GM21528 (cell line): ENCODE results near the gene SLC18A3.

ENCODE experiments used
- ATAC-seq: cut with Tn5 transposase; IDR thresholded peaks from one replicate; pipeline ENCODE4 v1.9.1; 2021; ENCODE audit warnings: mild to moderate bottlenecking, moderate library complexity; ENCODE audit not compliant: unreplicated experiment, low FRiP score

SLC18A3 gene

DNA sequence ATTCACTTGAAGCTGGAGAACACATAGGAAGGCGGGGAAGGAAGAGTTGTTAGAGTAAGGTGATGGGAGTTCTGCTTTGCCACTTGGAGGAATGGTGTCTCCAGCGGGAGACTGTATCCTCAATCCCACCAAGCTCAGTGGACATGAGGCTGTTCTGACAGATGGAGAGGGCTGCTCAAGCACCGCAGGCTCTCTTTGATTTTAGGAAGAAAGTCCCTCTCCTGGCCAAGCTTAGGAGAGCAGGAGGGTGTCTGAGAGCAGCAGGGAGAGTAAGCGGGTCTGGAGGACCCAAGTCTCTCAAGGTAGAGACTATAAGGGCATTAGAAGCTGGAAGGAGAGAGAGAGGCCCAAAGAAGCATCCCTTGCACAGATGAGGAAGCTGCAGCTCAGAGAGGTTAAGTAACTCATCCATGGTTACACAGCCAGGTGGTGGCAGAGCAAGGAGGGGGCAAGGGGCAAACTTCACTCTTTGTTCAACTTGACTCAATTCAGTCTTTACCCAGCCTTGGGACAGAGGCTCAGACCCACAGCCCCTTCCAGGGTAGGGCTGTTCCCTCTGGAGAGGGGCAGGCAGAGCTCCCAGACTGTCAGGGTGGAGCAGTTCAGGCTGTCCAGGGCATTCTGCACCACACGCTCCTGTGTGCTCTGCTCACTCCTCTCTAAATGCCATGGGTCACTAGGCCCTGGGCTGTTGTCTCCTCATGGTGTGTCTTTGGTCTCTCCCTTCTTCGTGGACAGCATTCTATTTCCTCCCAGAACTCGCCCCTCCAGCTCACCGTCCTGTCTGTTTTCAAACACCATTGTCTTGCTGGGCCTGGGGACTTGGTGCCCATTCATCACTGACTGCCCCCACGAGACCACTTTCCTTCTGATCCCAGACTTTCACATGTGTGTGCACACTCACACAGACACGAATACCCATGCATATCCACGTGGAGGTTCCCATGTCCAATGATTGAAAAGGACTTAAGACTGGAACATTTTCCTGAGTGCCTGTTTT is 12.6 kb downstream of the SLC18A3 start:
- no peak for ATAC-seq

DNA sequence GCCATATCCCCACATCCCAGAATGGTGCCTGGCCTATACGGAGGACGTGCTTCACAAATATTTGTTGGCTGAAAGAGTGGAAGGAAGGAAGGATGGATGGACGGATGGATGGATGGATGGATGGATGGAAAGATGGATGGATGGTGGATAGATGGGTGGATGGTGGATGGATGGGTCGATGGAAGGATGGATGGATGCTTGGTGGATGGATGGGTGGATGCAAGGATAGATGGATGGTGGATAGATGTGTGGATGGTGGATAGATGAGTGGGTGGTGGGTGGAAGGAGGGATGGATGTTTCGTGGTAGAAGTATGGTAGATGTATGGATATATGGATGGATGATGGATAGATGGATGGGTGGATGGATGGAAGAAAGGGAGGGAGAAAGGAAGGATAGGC is 14.5 kb downstream of the SLC18A3 start:
- ATAC-seq: no peak

DNA sequence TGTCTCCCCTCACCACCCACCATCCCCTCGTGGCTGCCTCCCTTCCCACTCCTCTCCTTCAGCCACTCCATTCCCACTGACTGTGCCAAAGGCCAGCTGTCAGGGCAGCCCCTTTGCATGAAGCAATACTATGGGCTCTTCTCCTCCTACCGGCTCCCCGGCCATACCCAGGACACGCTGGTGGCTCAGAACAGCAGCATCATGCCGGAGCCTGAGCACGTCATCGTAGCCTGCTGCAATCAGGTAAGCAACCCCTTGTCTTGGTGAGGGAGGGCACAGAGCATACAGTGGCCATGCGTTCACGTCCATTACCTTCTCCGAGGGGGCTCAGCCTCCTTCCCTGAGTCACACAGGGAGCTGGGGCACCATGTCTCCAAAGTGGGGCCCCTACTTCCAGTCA is 15.3 kb downstream of the SLC18A3 start:
- ATAC-seq: no peak

DNA sequence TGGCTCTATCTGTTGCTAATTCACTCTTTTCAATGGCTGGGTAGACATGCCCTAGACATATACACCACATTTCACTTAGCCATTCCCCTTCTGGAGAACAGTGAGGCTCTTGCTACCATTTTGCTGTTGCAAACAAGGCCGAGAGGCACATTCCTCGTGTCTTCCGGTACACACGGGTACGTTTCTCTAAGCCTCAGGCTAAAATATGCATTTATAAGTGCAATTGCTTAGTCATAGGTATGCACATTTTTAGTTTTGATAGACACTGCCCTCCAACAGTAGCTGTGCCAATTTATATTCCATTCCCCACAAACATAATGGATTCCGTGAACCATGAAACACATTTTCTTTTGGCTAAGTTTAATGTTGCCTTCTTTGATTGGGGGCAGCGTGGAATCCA is 16.9 kb downstream of the SLC18A3 start:
- no peak for ATAC-seq

DNA sequence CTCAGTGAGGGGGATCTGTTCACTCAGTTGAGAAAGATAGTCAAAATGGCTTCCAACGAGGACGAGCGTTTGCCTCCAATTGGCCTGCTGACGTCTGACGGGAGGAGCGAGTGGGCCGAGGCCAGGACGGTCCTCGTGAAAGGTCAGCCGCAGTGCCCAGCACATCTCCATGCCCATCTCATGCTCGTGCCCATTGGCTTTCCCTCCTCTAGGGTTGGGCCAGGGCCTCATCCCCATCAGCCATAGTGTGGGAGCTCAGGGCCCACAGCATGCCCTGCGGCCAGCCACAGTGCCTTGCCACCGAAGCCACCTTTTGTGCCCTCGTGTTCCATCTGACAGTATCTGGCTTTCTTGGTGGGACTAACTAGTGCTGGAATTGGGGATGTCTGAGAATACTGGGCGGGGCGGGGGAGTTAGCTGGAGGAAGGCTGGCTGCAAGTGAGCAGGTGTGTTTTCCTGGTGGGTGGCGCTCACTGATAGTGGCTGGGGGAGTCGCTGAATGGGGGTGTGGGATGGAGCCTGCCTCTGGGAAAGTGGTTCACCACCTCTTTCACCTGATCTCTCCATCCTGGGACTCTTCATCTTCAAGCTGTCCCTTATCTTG is 17.6 kb downstream of the SLC18A3 start:
- ATAC-seq: no peak

DNA sequence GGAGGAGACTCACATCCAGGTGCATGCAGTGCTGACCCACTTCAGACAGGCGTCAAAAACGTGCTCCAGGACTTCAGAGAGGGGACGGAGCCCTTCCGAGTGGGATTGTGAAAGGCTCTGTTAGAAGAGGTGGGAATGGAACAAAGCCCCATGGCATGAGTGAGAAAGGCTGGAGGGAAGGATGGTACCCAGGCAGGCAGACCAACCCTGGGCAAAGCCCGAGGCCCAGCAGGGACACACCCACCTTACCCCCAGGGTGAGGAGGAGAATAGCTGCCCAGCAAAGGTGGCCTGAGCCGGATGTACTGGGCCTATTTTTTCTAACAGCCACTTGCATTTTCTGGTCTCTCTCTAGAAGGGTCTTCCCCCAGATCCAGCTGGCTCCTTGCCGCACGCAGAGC is 18.5 kb downstream of the SLC18A3 start:
- ATAC-seq: no peak

DNA sequence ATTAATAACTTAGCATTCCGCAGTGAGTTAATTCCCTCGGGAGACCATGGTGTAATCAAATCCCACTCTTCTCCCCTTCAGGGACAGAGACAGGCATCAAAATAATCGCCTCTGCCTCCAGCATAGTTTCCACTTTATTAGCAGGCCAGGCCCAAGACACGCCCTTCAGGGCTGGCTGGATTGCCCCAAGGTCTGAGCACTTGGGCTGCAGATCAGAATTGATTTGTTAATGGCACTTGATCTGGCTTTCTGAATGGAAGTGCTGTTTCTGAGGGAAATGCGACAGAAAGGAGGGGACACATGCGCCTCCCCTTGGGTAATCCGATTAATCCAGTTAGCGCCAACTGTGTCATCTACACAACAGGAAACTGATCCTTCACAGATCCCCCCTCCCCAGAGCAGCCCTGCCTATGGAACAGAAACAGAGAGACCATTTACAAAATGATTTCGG is 19.3 kb downstream of the SLC18A3 start:
- ATAC-seq: no peak

DNA sequence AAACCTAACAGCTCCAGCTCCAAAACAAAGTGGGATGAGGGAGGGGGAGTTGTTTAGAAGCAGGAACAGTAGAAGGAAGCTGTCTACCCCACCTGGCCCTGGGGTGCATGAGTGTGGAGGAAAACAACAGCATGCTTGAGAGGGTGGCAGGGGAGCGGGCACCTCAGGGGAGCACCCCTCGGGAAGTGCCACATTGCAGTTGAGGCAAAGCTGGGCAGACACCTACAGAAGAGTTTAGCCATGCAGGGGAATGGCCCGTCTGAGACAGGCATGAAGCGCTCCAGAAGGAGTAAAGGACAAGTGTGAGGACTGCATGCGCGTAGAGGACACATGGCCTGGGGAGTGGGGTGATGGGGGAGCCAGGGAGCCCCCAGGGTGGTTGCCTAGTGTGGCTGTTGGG is 21.9 kb downstream of the SLC18A3 start:
- no peak for ATAC-seq

DNA sequence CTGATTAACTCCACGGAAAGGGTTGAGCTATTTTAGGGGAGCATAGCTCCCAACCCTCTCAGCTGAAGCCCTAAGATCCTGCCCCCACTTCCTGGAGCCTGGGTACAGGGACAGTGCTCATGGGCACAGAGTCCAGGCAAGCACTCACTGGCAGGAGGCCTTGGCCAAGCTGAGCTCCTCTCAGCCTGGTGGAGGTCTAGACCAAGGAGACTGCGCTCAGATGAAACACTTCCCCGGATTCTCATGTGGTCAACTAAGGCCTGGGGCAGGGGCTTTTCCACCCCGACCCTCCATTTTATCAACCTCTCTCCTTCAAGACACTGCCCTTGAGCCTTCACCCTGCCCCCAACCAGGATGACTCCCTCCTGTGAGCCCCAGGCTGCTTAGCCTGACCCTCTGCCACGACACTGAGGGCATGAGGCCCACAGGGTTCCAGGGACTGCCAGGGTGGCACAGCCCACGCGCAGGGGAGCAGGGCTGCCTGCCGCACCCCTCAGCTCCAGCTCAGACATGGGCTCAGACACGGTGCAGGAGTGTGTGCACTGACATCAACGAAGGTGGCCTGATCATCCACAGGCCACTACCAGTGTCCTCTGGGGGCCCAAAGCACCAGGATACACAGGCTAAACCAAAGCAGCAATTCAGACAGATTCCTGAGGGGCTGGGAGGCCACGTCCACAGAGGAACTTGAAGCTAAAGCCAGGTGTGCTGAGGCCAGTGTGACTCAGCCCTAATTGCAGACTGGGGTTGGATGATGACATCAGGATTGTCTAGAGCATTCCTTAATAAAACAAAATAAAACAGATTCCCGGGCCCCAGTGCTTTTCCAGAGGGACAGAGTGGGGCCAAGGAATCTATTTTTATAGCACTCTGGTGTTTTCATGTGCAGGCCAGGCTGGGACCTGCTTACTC is 22.6 kb downstream of the SLC18A3 start:
- ATAC-seq: no peak

DNA sequence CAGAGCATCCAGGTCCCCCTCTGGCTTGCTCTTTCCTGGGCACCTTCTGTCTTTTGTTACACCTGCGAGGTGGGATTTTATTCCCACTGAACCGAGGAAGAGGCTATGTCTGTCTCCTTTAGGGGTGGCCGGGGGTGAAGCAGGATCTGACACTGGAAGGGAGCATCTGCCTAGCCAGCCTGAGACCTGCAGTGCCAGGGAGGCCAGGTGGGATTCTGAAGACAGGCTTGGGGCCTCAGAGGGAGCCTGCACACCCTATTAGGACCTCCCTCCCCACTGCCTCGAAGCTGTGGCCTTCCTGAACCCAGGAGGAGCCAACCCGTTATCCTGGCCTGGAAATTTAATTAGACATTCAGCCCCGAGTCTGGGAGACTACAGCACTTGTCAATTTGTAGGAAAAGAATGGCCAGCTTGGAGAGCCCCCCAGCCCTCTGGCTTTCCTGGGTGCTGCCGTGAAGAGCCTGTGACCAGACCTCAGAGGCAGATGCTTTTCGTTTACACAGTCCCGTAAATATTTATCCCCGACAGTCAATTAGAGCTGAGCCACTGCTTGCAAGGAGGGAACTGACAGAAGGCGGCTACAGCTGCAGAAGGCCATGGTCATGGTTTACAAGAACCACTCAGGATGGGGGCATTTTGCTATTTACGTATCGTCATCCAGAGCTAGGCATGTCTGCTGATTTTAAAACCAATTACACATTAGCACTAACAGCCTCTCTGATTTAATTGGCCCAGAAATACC is 23.4 kb downstream of the SLC18A3 start:
- no peak for ATAC-seq

DNA sequence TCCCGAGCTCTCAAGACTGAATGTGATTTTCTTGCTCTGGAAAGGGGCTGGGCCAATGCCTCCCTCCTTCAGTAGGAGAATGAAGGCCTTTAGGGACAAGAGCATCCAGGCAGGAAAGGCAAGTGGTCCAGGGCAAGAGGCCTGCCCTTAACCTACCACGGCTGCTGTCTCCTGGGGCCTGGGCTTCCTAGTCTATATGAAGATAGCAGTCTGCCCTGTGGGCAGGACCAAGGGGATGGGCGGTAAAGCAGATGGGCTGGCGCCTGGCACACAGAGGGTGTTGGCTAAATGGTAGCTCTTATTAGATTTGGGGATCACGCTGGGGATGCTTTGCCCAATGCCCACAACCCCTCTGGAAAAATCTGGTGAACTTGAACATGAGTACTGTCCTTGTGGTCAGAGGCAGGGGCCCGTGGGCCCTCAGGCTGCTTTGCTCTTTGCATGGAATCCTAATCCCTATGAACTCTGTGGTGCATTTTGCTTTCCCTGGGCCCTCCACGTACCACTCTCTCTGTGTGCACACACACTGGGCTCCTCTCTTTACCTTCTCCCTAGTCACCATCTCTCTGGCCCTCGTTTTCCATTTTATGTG is 24.1 kb downstream of the SLC18A3 start:
- no peak for ATAC-seq

DNA sequence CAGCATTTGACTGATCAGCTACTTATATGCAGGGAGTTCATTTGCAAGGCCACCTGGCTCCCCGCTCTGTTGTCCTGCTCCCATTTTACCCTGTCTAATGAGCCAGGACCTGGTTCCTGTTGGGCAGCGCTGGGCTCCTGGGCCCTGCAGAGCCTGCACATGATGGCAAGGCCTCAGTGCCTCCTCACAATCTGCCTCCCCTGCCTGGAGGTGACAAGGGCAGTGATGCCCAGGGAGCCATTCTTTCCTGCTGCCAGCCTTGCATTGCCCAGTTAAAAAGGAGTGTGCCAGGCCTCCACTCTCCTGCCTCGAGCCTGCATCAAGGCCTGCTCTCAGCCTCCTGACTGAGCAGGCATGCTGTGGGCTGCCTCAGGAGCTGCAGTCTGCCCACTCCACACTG is 32.2 kb downstream of the SLC18A3 start:
- ATAC-seq: no peak

DNA sequence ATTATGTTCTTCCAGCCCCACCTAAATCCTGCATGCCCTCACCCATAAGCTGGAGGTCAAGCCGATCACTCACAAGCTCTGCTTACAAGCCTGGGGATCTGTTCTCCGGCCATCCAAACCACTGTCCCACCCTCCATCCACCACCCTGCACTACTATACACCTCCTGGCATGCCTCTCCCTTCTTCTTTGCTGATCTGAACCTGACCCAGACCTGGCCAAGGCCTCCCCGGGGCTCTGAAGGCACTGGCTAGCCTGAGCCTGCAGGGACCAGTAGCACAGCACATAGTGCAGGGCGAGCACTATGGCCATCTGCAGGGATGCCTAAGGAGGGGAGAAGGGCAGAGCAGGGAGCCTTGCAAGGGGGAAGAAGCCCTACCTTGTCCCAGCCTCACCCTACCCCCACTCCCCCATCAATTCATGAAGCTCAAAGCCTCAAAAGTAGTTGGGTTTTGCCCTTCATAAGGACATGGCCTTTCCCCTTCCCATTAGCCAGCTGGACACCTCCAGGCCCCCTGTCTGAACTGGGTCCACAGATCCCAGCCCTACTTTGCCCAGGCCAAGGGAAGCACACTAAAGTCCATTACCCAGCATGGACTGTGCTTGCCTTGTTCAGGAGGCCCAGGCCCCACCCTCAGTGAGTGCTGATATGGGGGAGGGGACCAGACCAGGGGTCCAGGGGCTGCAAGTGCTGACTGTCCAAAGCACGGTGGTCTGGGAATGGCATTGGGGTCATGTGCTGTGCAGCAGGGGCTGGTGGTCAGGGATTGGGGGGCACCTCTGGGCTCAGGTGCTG is 33.3 kb downstream of the SLC18A3 start:
- ATAC-seq: no peak

DNA sequence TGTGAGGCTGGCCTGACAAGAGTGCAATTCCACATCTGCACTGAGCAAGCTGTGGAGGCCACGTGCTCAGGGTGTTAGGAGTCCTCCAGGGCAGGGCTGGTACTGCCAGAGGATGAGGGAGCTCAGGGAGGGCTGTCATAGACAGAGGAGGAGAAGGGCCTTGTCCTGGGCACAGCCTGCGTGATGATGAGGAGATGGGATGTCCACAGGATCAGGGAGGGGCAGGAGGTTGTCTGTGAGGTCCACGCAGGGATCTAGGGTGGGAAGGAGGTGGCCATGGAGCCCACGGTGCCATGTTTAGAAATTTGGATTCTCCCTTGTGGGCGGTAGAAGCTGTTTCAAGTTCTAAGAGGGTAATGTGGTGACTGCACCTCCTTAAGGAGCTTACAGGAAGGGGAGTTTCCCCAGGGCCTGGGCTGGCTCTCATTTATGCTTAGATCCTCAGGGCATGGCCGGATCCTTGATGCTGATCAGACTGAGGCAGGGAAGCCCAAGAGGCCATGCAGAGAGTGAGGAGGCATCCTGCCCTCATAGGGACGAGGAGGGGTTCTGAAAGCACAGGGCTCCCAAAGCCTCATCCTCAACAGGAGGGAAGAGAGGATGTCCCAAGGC is 34.0 kb downstream of the SLC18A3 start:
- no peak for ATAC-seq

DNA sequence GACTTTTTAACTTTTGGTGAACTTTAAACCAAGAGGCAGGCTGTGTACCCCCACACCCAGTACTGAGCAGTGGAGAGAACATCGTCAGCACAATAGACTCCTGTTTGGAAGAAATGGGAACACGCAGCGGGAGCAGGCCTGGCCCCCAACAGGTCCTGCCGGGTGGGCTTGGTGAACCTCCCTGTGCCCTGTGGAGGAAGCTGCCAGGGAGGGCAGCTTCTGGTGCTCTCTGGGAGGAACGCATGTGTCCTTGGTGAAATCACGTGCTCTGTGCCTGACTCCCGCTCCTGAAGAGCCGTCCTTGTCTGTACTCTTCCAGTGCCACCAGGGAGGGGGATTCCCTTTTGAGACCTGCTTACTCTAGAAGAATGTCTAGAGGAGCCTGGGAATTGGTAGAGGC is 35.3 kb downstream of the SLC18A3 start:
- ATAC-seq: no peak

DNA sequence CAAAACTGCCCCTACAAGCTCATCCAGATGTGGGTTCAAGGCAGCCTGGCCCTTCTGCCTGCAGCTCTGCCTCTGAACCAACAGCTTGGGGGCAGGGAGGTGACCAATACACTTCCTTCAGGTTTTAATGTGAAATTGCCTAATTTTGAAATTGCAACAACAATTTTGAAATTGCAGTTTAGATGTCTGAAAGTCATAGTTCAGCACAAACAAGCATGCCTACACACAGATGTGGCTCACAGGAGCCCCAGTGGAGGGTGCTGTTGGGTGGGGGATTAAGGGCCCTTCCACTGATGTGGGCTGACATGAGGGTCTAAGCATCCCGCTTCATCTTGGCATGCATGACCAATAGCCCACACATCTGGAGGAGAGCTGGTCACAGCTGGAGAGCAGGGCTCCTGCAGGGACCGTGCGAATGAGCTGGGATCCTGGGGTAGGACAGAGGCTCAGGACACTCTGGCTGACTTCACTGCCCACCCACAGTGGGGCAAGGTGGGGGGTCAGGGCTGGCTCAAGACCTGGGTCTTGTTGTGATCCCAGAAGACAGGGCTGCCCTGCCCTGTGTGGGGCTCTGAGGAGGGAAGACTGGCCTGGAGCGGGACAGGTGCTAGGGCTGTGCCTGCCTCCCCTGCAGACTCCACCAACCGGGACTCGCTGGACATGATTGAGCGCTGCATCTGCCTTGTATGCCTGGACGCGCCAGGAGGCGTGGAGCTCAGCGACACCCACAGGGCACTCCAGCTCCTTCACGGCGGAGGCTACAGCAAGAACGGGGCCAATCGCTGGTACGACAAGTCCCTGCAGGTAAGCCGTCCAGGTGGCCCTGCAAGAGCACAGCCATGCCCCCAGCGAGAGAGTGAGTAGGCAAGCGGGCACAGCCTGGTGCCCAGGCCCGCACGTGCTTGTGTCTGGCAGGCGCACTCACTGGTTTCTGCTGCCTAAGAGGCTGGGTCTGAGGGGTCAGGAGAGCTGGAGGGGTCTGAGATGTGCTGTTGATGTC is 36.1 kb downstream of the SLC18A3 start:
- ATAC-seq: no peak

DNA sequence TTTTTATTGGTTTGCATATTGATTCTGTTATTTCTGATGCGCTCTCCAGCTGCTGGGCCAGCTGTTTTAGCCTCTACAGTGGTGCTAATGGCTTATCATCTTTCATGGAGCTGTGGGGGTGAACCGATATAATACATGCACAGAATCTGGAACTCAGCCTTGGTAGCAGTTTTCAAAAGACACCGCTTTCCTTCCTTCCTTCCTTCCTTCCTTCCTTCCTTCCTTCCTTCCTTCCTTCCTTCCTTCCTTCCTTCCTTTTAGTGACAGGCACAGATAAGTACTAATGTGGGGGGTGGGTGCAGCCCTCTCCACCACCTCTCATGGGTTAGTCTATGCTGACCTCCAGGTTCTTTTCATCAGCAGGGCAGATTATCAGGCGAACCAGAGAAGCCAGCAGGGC is 37.4 kb downstream of the SLC18A3 start:
- no peak for ATAC-seq
